ENCODE data around the gene ZCCHC17.

DNA sequence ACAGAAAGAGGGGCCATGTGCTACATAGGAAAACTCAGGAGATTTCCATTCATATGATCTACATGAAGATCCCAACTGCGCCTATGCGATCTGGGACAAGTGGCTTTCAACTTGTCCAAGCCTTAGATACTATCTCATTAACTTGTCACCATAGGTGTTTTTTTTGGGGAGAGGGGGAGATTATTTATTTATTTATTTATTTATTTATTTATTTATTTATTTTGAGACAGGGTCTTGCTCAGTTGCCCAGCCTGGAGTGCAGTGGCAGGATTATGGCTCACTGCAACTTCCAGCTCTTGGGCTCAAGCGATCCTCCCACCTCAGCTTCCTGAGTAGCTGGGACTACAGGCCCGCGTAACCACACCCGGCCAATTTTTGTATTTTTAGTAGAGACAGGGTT lies 64.8 kb downstream of the ZCCHC17 start:
- TF ChIP-seq, protein P1, sequence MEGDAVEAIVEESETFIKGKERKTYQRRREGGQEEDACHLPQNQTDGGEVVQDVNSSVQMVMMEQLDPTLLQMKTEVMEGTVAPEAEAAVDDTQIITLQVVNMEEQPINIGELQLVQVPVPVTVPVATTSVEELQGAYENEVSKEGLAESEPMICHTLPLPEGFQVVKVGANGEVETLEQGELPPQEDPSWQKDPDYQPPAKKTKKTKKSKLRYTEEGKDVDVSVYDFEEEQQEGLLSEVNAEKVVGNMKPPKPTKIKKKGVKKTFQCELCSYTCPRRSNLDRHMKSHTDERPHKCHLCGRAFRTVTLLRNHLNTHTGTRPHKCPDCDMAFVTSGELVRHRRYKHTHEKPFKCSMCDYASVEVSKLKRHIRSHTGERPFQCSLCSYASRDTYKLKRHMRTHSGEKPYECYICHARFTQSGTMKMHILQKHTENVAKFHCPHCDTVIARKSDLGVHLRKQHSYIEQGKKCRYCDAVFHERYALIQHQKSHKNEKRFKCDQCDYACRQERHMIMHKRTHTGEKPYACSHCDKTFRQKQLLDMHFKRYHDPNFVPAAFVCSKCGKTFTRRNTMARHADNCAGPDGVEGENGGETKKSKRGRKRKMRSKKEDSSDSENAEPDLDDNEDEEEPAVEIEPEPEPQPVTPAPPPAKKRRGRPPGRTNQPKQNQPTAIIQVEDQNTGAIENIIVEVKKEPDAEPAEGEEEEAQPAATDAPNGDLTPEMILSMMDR (IDR thresholded peaks at IDR 0.05; ENCODE audit: low read depth, low read length): no peak
- TF ChIP-seq POLR2A (IDR thresholded peaks at IDR 0.05; ENCODE audit: extremely low read depth, insufficient read length) (no peak), MYC (IDR thresholded peaks at IDR 0.05; ENCODE audit: low read depth, low read length) (no peak)

All from NB4 (cell line).